ENCODE data around the gene CD44. TPM values are rescaled to one million over a fixed set of nuclear protein-coding genes. Genes with fewer than 3 reads are reported as not detected.

CD44 gene
- total and polyA plus RNA-seq, 2 experiments from 2014 or later: 8.5 to 41.3 TPM

- no peak overlapping the region for H3K27ac ChIP-seq
- no peaks in the 10 kb centered on the region for H3K9me3 ChIP-seq (ENCODE audit: low read depth)
- DNase-seq (ENCODE audit: low read depth in 1 of 2, low spot score in 1 of 2): no peak
- no peak for TF ChIP-seq CTCF (IDR thresholded peaks at IDR 0.05; ENCODE audit: low read depth, low read length)
- no peak overlapping the region for H3K4me3 ChIP-seq
- H3K36me3 ChIP-seq: no peaks in the 10 kb centered on the region
- peaks cover 18% of the 10 kb centered on the region for H3K4me1 ChIP-seq (ENCODE audit: low read depth)
- no peaks in the 10 kb centered on the region for H3K27me3 ChIP-seq
These were observed 102.6 kb downstream of the CD44 start for GRCh38 chr11:35241531-35241930.

GRCh38 chr11:35242412-35243242 lies 103.7 kb downstream of the CD44 start:
- Histone ChIP-seq H3K36me3 (no peaks in the 10 kb centered on the region), H3K4me3 (no peak overlapping the region), H3K9me3 (ENCODE audit: low read depth) (no peaks in the 10 kb centered on the region), H3K4me1 (ENCODE audit: low read depth) (peaks cover 19% of the 10 kb centered on the region), H3K27ac (no peak overlapping the region), H3K27me3 (no peaks in the 10 kb centered on the region)
- DNase-seq (ENCODE audit: low read depth in 1 of 2, low spot score in 1 of 2): no peak
- no peak for TF ChIP-seq CTCF (IDR thresholded peaks at IDR 0.05; ENCODE audit: low read depth, low read length)

GRCh38 chr11:35243774-35244173 lies 104.8 kb downstream of the CD44 start:
- no peak for DNase-seq (ENCODE audit: low read depth in 1 of 2, low spot score in 1 of 2)

GRCh38 chr11:35245056-35245455 lies 106.1 kb downstream of the CD44 start:
- Histone ChIP-seq H3K27ac (no peak overlapping the region), H3K9me3 (ENCODE audit: low read depth) (no peaks in the 10 kb centered on the region), H3K27me3 (no peaks in the 10 kb centered on the region), H3K4me3 (no peak overlapping the region), H3K4me1 (ENCODE audit: low read depth) (peaks cover 14% of the 10 kb centered on the region), H3K36me3 (no peaks in the 10 kb centered on the region)
- peak in 1 of 2 donors; percentile 43 for DNase-seq (ENCODE audit: low read depth in 1 of 2, low spot score in 1 of 2)
- no peak for TF ChIP-seq CTCF (IDR thresholded peaks at IDR 0.05; ENCODE audit: low read depth, low read length)

More at GRCh38 chr11:35243774-35244173, 104.8 kb downstream of the CD44 start:
- no peaks in the 10 kb centered on the region for H3K9me3 ChIP-seq (ENCODE audit: low read depth)
- H3K4me3 ChIP-seq: no peak overlapping the region
- peaks cover 14% of the 10 kb centered on the region for H3K4me1 ChIP-seq (ENCODE audit: low read depth)
- H3K27me3 ChIP-seq: no peaks in the 10 kb centered on the region
- no peak overlapping the region for H3K27ac ChIP-seq
- no peaks in the 10 kb centered on the region for H3K36me3 ChIP-seq
- TF ChIP-seq CTCF (IDR thresholded peaks at IDR 0.05; ENCODE audit: low read depth, low read length): no peak

- no peaks in the 10 kb centered on the region for H3K36me3 ChIP-seq
- DNase-seq (ENCODE audit: low read depth in 1 of 2, low spot score in 1 of 2): no peak
- no peak overlapping the region for H3K4me3 ChIP-seq
- no peak for TF ChIP-seq CTCF (IDR thresholded peaks at IDR 0.05; ENCODE audit: low read depth, low read length)
- no peak overlapping the region for H3K27ac ChIP-seq
- peaks cover 14% of the 10 kb centered on the region for H3K4me1 ChIP-seq (ENCODE audit: low read depth)
- H3K9me3 ChIP-seq (ENCODE audit: low read depth): no peaks in the 10 kb centered on the region
- H3K27me3 ChIP-seq: no peaks in the 10 kb centered on the region
These were observed 106.8 kb downstream of the CD44 start for GRCh38 chr11:35245786-35246185.

Data from cardiac muscle cell (in vitro differentiated cells and primary cell).